Stimulated activated naive B cell treated with anti-CD40 and anti-IgM and Interleukin-4, amounts not matched to agents 10 μg/mL and 1 μg/mL and 100 μg/mL, for 72 hours (primary cell): Measurements from ENCODE around the gene SRPK3.
A peak's percentile ranks its signal among the peaks of the same experiment; 100 is the strongest.
"Not testable (repeated sequence)": the region's sequence is repeated elsewhere in the genome, so short reads cannot be mapped to it uniquely, and the experiment has no call there.

ENCODE experiments used
- ATAC-seq, 2 donors: fragments of 150-1000 bp; cut with Tn5 transposase; replicated peaks; 2 replicates each; pipeline ENCODE4 v1.10.0; 2021; ENCODE audit warnings: moderate library complexity in 1 of 2
- DNase-seq: peaks from one replicate; pipeline ENCODE4 v3.0.0; 2021
- H3K27ac Mint-ChIP-seq: one replicate; pipeline ENCODE4 v1.8.0; 2022; ENCODE audit warnings: mild to moderate bottlenecking, mixed read lengths
- H3K27me3 Mint-ChIP-seq, 2 donors: one replicate each; pipeline ENCODE4 v1.8.0; 2022; ENCODE audit warnings: mixed read lengths in 2 of 2
- H3K36me3 Mint-ChIP-seq, 2 donors: one replicate each; pipeline ENCODE4 v1.8.0; 2022; ENCODE audit warnings: mixed read lengths in 2 of 2, mild to moderate bottlenecking in 1 of 2
- H3K4me1 Mint-ChIP-seq, 2 donors: one replicate each; pipeline ENCODE4 v1.8.0; 2022; ENCODE audit warnings: mixed read lengths in 2 of 2, mild to moderate bottlenecking in 1 of 2
- H3K4me3 Mint-ChIP-seq, 2 donors: one replicate each; pipeline ENCODE4 v1.8.0; 2022; ENCODE audit warnings: mild to moderate bottlenecking in 2 of 2, mixed read lengths in 2 of 2, moderate library complexity in 1 of 2
- H3K9me3 Mint-ChIP-seq, 2 donors: one replicate each; pipeline ENCODE4 v1.8.0; 2022; ENCODE audit warnings: mixed read lengths in 2 of 2, mild to moderate bottlenecking in 1 of 2

Gene SRPK3

GRCh38 chrX:153812220-153812619 lies 31.4 kb downstream of the SRPK3 start:
- ATAC-seq (no peak), DNase-seq (no peak)
- Mint-ChIP-seq H3K27me3 (peaks cover 30 to 44% of the 10 kb centered on the region in 2 donors), H3K36me3 (no peaks in the 10 kb centered on the region), H3K9me3 (no peaks in the 10 kb centered on the region), H3K4me3 (no peak overlapping the region), H3K27ac (no peak overlapping the region), H3K4me1 (peaks cover 4 to 7% of the 10 kb centered on the region in 2 donors)

DNA sequence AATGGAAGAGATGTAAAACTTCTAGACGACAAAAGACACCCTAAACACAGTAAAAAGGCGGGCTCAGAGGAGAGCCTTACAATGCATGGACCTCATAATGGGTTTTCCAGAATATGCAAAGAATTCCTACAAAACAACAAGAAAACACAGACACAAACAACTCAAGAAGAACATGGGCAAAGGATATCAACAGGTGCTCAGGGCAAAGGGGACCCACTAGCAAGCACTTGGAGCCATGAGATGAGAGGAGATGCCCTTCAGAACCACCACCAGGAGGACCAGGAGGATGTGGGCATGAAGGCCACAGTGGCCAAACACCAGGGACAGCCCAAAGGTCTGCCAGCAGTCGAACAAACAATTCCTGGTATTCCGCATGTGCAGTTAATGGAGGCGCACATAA lies 32.3 kb downstream of the SRPK3 start:
- H3K4me1 Mint-ChIP-seq: peaks cover 4 to 7% of the 10 kb centered on the region in 2 donors
- H3K36me3 Mint-ChIP-seq: no peaks in the 10 kb centered on the region
- H3K4me3 Mint-ChIP-seq: no peak overlapping the region
- ATAC-seq: no peak
- no peak for DNase-seq
- H3K9me3 Mint-ChIP-seq: no peaks in the 10 kb centered on the region
- peaks cover 36 to 53% of the 10 kb centered on the region in 2 donors for H3K27me3 Mint-ChIP-seq
- no peak overlapping the region for H3K27ac Mint-ChIP-seq

DNA sequence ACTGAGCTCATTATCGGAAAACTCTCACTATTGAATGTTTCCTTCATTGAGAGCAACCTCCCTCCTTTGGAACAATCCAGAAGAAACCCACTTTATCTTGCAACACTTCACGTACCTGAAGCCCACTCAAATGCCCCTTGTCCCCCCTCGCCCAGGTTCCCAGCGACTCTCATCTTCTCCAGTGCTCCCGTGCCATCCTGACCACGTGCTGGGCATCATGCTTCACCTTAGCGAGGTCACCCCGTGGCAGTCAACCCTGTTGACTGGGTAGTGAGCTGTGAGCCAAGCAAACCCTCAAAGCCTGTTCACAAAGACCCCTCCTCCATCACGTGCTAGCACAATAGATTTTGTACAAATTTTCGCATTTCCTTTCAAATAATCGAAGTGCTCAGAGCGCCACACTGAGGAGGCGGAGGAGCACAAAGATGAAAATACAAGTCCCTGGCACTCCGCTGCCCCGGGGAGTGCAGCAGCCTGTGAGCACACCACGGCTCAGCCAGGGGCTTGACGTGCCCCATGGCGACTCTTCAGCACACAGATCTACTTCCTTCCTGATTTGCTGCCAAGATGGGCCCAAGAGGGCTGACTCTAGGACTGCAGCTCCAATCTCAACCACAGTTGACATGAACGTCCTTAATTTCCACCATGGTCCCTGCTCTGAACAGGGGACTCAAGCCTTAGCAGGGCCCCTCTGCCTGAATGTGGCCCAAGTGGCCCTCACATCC lies 33.9 kb downstream of the SRPK3 start:
- no peaks in the 10 kb centered on the region for H3K36me3 Mint-ChIP-seq
- peaks cover 48 to 51% of the 10 kb centered on the region in 2 donors for H3K27me3 Mint-ChIP-seq
- DNase-seq: no peak
- no peak overlapping the region for H3K27ac Mint-ChIP-seq
- peaks cover 6 to 12% of the 10 kb centered on the region in 2 donors for H3K4me1 Mint-ChIP-seq
- H3K9me3 Mint-ChIP-seq: no peaks in the 10 kb centered on the region
- no peak overlapping the region for H3K4me3 Mint-ChIP-seq
- no peak for ATAC-seq

DNA sequence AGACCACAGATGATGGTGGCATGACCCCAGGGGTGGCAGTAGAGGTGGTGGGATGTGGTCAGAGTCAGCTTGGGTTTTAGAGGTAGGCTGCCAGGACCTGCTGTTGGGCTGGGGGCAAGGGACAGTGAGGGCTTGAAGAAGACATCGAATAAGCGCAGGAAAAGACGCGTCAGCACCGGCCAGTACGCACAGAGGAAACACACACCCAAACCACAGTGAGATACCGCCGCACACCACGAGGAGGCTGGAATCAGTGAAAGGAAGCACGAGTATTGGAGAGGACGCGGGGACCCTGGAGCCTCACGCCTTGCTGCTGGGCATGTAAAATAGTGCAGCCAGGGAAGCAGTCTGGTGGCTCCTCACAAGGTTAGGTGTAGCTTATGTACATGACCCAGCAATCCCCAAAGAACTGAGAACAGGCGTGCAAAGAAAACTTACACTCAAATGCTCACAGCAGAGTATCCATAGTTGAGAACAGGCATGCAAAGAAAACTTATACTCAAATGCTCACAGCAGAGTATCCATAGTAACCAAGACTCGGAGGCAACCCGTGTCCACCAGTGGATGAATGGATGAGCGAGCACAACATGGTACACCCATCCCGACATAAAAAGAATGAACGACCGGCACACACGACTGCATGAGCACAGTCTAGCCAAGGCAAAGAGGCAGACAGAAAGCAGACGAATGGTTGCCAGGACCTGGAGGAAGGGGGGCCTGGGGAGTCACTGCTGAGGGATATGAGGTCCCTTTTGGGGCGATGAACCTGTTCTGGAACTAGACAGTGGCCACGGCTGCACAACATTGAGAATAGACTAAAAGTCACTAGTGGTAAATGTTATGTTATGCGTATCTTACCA lies 36.2 kb downstream of the SRPK3 start:
- Mint-ChIP-seq H3K9me3 (no peaks in the 10 kb centered on the region), H3K36me3 (no peaks in the 10 kb centered on the region), H3K4me3 (no peak overlapping the region), H3K27me3 (peaks cover 45 to 49% of the 10 kb centered on the region in 2 donors), H3K4me1 (peaks cover 11 to 15% of the 10 kb centered on the region in 2 donors), H3K27ac (no peak overlapping the region)
- no peak for DNase-seq
- ATAC-seq: peak; percentile 39 to 42

DNA sequence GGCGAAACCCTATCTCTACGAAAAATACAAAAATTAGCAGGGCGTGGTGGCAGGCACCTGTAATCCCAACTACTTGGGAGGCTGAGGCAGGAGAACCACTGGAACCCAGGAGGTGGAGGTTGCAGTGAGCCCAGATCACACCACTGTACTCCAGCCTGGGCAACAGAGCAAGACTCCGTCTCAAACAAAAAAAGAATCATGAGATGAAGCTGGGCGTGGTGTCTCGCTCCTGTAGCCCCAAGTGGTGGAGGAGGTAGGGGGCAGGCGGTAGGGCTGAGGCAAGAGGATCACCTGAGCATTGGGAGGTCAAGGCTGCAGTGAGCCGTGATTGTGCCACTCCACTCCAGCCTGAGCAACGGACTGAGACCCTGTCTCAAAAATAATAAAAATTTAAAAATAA lies 37.2 kb downstream of the SRPK3 start:
- ATAC-seq, H3K27ac Mint-ChIP-seq: not testable (repeated sequence)
- peaks cover 12 to 22% of the 10 kb centered on the region in 2 donors for H3K4me1 Mint-ChIP-seq

DNA sequence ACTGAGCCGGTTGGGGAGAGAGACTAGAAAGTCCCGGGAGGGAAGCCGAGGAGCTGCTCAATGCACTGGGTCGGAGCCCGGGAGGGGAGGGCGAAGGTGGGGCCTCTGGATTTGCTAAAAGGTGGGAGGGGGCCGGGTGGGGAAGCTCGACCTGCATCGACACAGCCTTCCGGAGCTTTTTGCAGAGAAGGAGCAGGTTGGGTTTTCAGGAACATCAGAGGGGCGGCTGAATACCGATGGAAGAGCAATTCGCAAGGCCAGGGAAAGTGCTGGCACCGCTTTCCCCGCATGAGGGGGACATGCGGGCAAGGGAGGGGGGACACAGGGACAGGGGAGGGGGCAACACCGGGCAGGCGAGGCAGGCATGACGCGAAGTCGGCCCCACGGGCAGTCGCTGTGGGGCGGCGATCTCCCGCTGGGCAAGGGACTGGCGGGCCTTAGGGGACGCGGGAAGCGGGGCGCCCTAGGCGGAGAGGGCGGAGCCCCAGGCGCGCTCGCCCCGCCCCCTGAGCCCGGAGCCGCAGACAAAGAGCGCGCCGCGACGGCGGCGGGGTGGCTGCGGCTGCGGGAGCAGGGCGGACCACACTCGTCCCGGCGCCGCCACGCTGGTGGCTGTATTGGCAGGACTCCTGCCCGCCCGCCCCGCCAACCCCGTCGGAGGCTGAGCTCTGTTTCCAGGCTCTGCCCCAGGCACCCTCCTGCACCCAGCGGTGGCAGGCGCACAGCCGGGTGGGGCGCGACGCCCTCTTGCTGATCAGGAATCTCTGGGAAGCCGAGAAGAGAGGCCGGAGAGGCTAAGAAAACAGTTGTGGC lies 37.9 kb downstream of the SRPK3 start:
- Mint-ChIP-seq H3K27me3 (peaks cover 37 to 40% of the 10 kb centered on the region in 2 donors), H3K4me1 (peaks cover 12 to 22% of the 10 kb centered on the region in 2 donors), H3K4me3 (peak overlapping the region; percentile 46 to 59), H3K9me3 (no peaks in the 10 kb centered on the region), H3K36me3 (no peaks in the 10 kb centered on the region), H3K27ac (no peak overlapping the region)
- no peak for DNase-seq
- ATAC-seq: peak; percentile 69 to 76

More for the DNA sequence above, 37.2 kb downstream of the SRPK3 start:
- H3K27me3 Mint-ChIP-seq: peaks cover 38 to 39% of the 10 kb centered on the region in 2 donors
- H3K4me3 Mint-ChIP-seq, H3K36me3 Mint-ChIP-seq, H3K9me3 Mint-ChIP-seq, DNase-seq: not testable (repeated sequence)

GRCh38 chrX:153819384-153820040 lies 38.7 kb downstream of the SRPK3 start:
- Mint-ChIP-seq H3K9me3 (no peaks in the 10 kb centered on the region), H3K27me3 (peaks cover 42 to 43% of the 10 kb centered on the region in 2 donors), H3K4me3 (peak overlapping the region in 1 of 2 donors; percentile 52), H3K4me1 (peaks cover 12 to 22% of the 10 kb centered on the region in 2 donors), H3K27ac (no peak overlapping the region), H3K36me3 (no peaks in the 10 kb centered on the region)
- ATAC-seq (no peak), DNase-seq (no peak)

DNA sequence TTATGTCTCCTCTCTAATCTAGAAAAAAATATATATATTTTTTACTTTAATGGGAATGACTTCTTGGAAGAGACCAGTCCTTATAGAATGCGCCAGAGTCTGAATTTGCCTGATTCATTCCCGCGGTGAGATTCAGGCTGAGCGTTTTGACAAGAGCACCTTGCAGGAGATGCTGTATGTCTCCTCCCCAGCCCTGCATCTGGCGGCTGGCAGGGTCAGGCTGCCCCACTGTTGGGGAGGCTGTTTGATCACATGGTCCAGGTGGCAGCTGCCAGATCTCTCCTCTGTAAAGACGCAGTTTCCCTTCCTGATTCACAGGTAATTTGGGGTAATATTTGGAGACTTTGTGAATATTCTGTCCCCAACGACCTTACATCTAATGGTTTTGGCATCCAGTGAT lies 39.8 kb downstream of the SRPK3 start:
- Mint-ChIP-seq H3K27me3 (peaks cover 45 to 46% of the 10 kb centered on the region in 2 donors), H3K4me3 (no peak overlapping the region), H3K4me1 (peaks cover 12 to 22% of the 10 kb centered on the region in 2 donors), H3K9me3 (no peaks in the 10 kb centered on the region), H3K36me3 (no peaks in the 10 kb centered on the region), H3K27ac (no peak overlapping the region)
- DNase-seq (no peak), ATAC-seq (no peak)

GRCh38 chrX:153821066-153821465 lies 40.2 kb downstream of the SRPK3 start:
- Mint-ChIP-seq H3K27me3 (peaks cover 48% of the 10 kb centered on the region in 2 donors), H3K9me3 (no peaks in the 10 kb centered on the region), H3K4me1 (peaks cover 12 to 22% of the 10 kb centered on the region in 2 donors), H3K27ac (no peak overlapping the region), H3K36me3 (no peaks in the 10 kb centered on the region), H3K4me3 (no peak overlapping the region)
- no peak for DNase-seq
- ATAC-seq: no peak

DNA sequence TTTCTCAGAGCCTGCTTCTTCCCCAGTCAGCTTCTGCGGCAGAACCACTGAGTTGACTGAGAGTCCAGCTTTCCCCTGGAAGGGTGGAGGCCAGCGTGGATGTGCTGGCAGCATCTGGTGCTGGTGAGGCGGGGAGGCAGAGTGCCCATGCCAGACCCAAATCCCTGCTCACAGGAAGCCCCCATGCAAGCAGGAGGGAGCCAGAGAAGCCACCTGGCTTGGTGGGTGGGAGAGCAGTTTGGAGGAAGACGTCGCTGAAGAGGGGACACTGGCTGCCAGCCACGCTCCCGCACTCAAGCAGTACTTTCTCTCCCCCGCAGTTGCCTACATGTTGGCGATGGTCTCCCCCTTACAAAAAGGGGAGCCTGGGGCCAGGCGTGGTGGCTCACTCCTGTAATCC lies 43.5 kb downstream of the SRPK3 start:
- Mint-ChIP-seq H3K27ac (no peak overlapping the region), H3K4me1 (peaks cover 10 to 14% of the 10 kb centered on the region in 2 donors), H3K9me3 (no peaks in the 10 kb centered on the region), H3K4me3 (no peak overlapping the region), H3K27me3 (peaks cover 47 to 50% of the 10 kb centered on the region in 2 donors), H3K36me3 (no peaks in the 10 kb centered on the region)
- ATAC-seq (no peak), DNase-seq (no peak)

GRCh38 chrX:153825042-153825441 lies 44.2 kb downstream of the SRPK3 start:
- peaks cover 42 to 44% of the 10 kb centered on the region in 2 donors for H3K27me3 Mint-ChIP-seq
- DNase-seq (no peak), ATAC-seq (no peak)
- no peak overlapping the region for H3K4me3 Mint-ChIP-seq
- no peaks in the 10 kb centered on the region for H3K36me3 Mint-ChIP-seq
- no peaks in the 10 kb centered on the region for H3K9me3 Mint-ChIP-seq
- no peak overlapping the region for H3K27ac Mint-ChIP-seq
- H3K4me1 Mint-ChIP-seq: peaks cover 9 to 10% of the 10 kb centered on the region in 2 donors

GRCh38 chrX:153827016-153827415 lies 46.2 kb downstream of the SRPK3 start:
- Mint-ChIP-seq H3K27me3 (peaks cover 53 to 54% of the 10 kb centered on the region in 2 donors), H3K4me3 (no peak overlapping the region)

GRCh38 chrX:153827903-153828302 lies 47.1 kb downstream of the SRPK3 start:
- no peak for ATAC-seq
- DNase-seq: no peak
- Mint-ChIP-seq H3K9me3 (no peaks in the 10 kb centered on the region), H3K4me1 (peaks cover 0 to 3% of the 10 kb centered on the region in 2 donors), H3K36me3 (no peaks in the 10 kb centered on the region), H3K27ac (no peak overlapping the region), H3K27me3 (peaks cover 57% of the 10 kb centered on the region in 2 donors), H3K4me3 (no peak overlapping the region)

More at GRCh38 chrX:153827016-153827415, 46.2 kb downstream of the SRPK3 start:
- ATAC-seq (no peak), DNase-seq (no peak)
- H3K27ac Mint-ChIP-seq: no peak overlapping the region
- H3K4me1 Mint-ChIP-seq: peaks cover 4 to 8% of the 10 kb centered on the region in 2 donors
- no peaks in the 10 kb centered on the region for H3K36me3 Mint-ChIP-seq
- H3K9me3 Mint-ChIP-seq: no peaks in the 10 kb centered on the region
